HEK293T (cell line): ENCODE results near the gene ISX.

Experiments used
- BHLHE40 ChIP-seq: fragments of 450-650 bp; IDR thresholded peaks from 2 replicates; pipeline ENCODE4 v1.6.1; 2016; ENCODE audit warnings: mild to moderate bottlenecking, moderate library complexity, borderline replicate concordance
- CTBP1 ChIP-seq: fragments of 450-650 bp; IDR thresholded peaks from 2 replicates; pipeline ENCODE4 v1.6.1; 2016; ENCODE audit warnings: borderline replicate concordance
- ELF4 ChIP-seq: fragments of 450-650 bp; IDR thresholded peaks from 2 replicates; pipeline ENCODE4 v1.6.1; 2017; ENCODE audit warnings: antibody characterized with exemption
- FOXA1 ChIP-seq: fragments of 450-650 bp; IDR thresholded peaks from 2 replicates; pipeline ENCODE4 v1.6.1; 2016; ENCODE audit warnings: mild to moderate bottlenecking
- FOXK2 ChIP-seq: fragments of 450-650 bp; IDR thresholded peaks from 2 replicates; pipeline ENCODE4 v1.6.1; 2016; ENCODE audit warnings: mild to moderate bottlenecking
- L3MBTL2 ChIP-seq: fragments of 450-650 bp; conservative IDR thresholded peaks from 2 replicates; pipeline ENCODE4 v1.6.1; 2016; ENCODE audit warnings: mild to moderate bottlenecking
- LEF1 ChIP-seq: fragments of 450-650 bp; IDR thresholded peaks from 2 replicates; pipeline ENCODE4 v1.6.1; 2017; ENCODE audit warnings: mild to moderate bottlenecking, borderline replicate concordance
- NFRKB ChIP-seq: fragments of 450-650 bp; IDR thresholded peaks from 2 replicates; pipeline ENCODE4 v1.6.1; 2016; ENCODE audit warnings: mild to moderate bottlenecking, moderate library complexity
- SP1 ChIP-seq: fragments of 450-650 bp; IDR thresholded peaks from 2 replicates; pipeline ENCODE4 v1.6.1; 2017
- TARDBP ChIP-seq: fragments of 450-650 bp; IDR thresholded peaks from 2 replicates; pipeline ENCODE4 v1.6.1; 2016
- ZNF384 ChIP-seq: fragments of 450-650 bp; IDR thresholded peaks from 2 replicates; pipeline ENCODE4 v1.6.1; 2016
- TF ChIP-seq, protein P1 (sequence below): fragments of 450-650 bp; IDR thresholded peaks from 2 replicates; pipeline ENCODE4 v1.6.1; 2016

DNA sequence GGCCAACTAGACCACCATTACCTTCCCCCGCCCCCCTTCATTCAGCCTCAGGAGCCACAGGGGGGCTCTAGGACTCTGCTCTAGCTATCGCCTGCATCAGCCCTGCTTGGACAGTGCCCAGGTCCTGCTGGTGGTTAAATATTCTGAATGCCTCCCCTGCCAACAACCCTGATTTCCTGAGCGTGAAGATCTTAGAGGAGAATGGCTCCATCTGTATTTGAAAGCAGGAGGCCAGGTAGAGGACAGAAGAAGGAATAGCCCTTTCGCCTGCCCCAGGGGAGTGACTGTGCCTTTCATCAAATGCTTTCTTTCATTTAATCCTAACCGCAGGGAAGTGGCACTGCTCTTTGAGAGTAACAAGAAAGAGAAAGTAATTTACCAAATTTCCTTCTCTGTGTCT lies 69.2 kb downstream of the ISX start:
- TF ChIP-seq, protein P1, sequence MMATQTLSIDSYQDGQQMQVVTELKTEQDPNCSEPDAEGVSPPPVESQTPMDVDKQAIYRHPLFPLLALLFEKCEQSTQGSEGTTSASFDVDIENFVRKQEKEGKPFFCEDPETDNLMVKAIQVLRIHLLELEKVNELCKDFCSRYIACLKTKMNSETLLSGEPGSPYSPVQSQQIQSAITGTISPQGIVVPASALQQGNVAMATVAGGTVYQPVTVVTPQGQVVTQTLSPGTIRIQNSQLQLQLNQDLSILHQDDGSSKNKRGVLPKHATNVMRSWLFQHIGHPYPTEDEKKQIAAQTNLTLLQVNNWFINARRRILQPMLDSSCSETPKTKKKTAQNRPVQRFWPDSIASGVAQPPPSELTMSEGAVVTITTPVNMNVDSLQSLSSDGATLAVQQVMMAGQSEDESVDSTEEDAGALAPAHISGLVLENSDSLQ: no peak
- TF ChIP-seq CTBP1 (no peak), ELF4 (no peak), FOXK2 (no peak), BHLHE40 (no peak), SP1 (no peak), LEF1 (no peak), FOXA1 (no peak), L3MBTL2 (no peak), NFRKB (no peak), TARDBP (no peak), ZNF384 (no peak)
